Spleen (tissue), 11 donors: ENCODE measurements around the gene IL1F10. TPM values are rescaled to one million over a fixed set of nuclear protein-coding genes. Genes with fewer than 3 reads are reported as not detected.

ENCODE experiments used
- DNase-seq: peaks from one replicate; pipeline ENCODE4 v3.0.0-alpha.2; 2020
- H3K27ac ChIP-seq, 8 donors: fragments of 200-600 bp; sonication (generic) in 7 of 8; 1 replicate in 4 of 8; 2 replicates in 4 of 8; pipeline versions ENCODE4 v1.5.0 to v1.8.0; 2016 to 2021; ENCODE audit warnings: inconsistent platforms in 4 of 8, mild to moderate bottlenecking in 4 of 8, moderate library complexity in 1 of 8
- H3K27me3 ChIP-seq, 7 donors: fragments of 200-600 bp; sonication (generic) in 6 of 7; replicated peaks in 1 of 7; 1 replicate in 4 of 7; 2 replicates in 3 of 7; pipeline versions ENCODE4 v1.5.0 to v1.8.0; 2016 to 2021; ENCODE audit warnings: inconsistent platforms in 3 of 7, mild to moderate bottlenecking in 1 of 7
- H3K36me3 ChIP-seq, 6 donors: fragments of 200-600 bp; sonication (generic) in 5 of 6; 1 replicate in 4 of 6; 2 replicates in 2 of 6; pipeline versions ENCODE4 v1.5.0 to v1.8.0; 2016 to 2021; ENCODE audit warnings: inconsistent platforms in 2 of 6
- H3K4me1 ChIP-seq, 6 donors: fragments of 200-600 bp; sonication (generic) in 5 of 6; 1 replicate in 3 of 6; 2 replicates in 3 of 6; pipeline versions ENCODE4 v1.5.0 to v1.8.0; 2016 to 2021; ENCODE audit warnings: inconsistent platforms in 3 of 6
- H3K4me3 ChIP-seq, 8 donors: fragments of 200-600 bp; sonication (generic) in 7 of 8; 1 replicate in 4 of 8; 2 replicates in 4 of 8; pipeline versions ENCODE4 v1.5.0 to v1.8.0; 2016 to 2021; ENCODE audit warnings: inconsistent platforms in 4 of 8, mild to moderate bottlenecking in 4 of 8, moderate library complexity in 2 of 8
- H3K9me3 ChIP-seq, 8 donors: fragments of 200-600 bp; sonication (generic) in 7 of 8; 1 replicate in 4 of 8; 2 replicates in 4 of 8; pipeline versions ENCODE4 v1.5.0 to v1.8.0; 2016 to 2021; ENCODE audit warnings: inconsistent platforms in 4 of 8
- CTCF ChIP-seq, 11 experiments: fragments of 200-600 bp in 7 of 11; fragments of 450-650 bp in 4 of 11; sonication (generic) in 4 of 11; IDR thresholded peaks in 8 of 11; conservative IDR thresholded peaks in 3 of 11; 1 replicate in 7 of 11; 2 replicates in 4 of 11; pipeline versions ENCODE4 v1.4.0 to v1.8.0; 2016 to 2021; ENCODE audit warnings: antibody characterized with exemption in 11 of 11, inconsistent platforms in 4 of 11, mild to moderate bottlenecking in 1 of 11
- POLR2A ChIP-seq, 3 donors: fragments of 450-650 bp; IDR thresholded peaks; one replicate each; pipeline ENCODE4 v1.5.1; 2017; ENCODE audit warnings: antibody characterized with exemption in 3 of 3, mild to moderate bottlenecking in 1 of 3
- POLR2AphosphoS5 ChIP-seq, 3 donors: sonication (generic); formaldehyde crosslinking; IDR thresholded peaks; one replicate each; pipeline ENCODE4 v1.5.1; 2017; ENCODE audit warnings: antibody characterized with exemption in 3 of 3
- WGBS, 5 donors: extraction: QIAGEN DNeasy Blood & Tissue Kit in 3 of 5; methylation state at CpG; one replicate each; pipeline versions ENCODE4 v1.1.5 to v1.1.7; 2013 to 2018; 5-methylcytosine and 5-hydroxymethylcytosine counted together
- intact Hi-C: fragments of 100-400 bp; cut with DNase I; formaldehyde crosslinking; loops from one replicate; pipeline ENCODE4 v1.15.0; 2023; ENCODE audit warnings: low total_unique reads
- polyA plus RNA-seq, 3 donors: library from polyadenylated mRNA; stranded (reverse); fragments of 200-250 nt; gene quantifications; one replicate each; pipeline ENCODE4 v1.2.1, GENCODE V29; 2013
- total RNA-seq, 7 donors: library from RNA; depleted of rRNA in 3 of 7; stranded (reverse); fragments of >200 nt in 3 of 7; fragmentation: NEBNext Ultra II Directional in 4 of 7; extraction: Animal tissue kit (Norgen Biotek cat#: 25700) in 4 of 7; gene quantifications; one replicate each; pipeline versions ENCODE4 v1.1.0 to v1.2.1, GENCODE V29; 2016 to 2021
- donor health status: healthy with polysubstance abuse.
- donor health status: DM: no; HTN: no; CAD: no; lungs with moderate emphysema.
- donor health status: DM: no; HTN: no; CAD: no.
- donor health status: Bipolar disorder and iron deficiency.
- donor health status: healthy.
- donor health status: DM: no; HTN: no; CAD: no.
- donor health status: DM: yes; HTN: yes; CAD: no.

Gene IL1F10
- total and polyA plus RNA-seq, 10 donors, result not detected

GRCh38 chr2:113039719-113040118 is 28.1 kb upstream of the IL1F10 start:
- TF ChIP-seq POLR2AphosphoS5 (IDR thresholded peaks at IDR 0.05), result no peak
- 48 to 68% (median 55%) methylated on average over 5 of the region's 5 CpGs for WGBS, 5 donors

GRCh38 chr2:113041871-113042270 is 25.9 kb upstream of the IL1F10 start:
- Histone ChIP-seq H3K27me3 (peaks cover 0 to 6% (median 0%) of the 10 kb centered on the region in 7 donors), H3K27ac (no peak overlapping the region), H3K4me3 (no peak overlapping the region), H3K4me1 (no peaks in the 10 kb centered on the region), H3K36me3 (no peaks in the 10 kb centered on the region), H3K9me3 (no peaks in the 10 kb centered on the region)
- 64 to 74% (median 69%) methylated on average over 5 of the region's 5 CpGs for WGBS, 5 donors
- TF ChIP-seq POLR2A (IDR thresholded peaks at IDR 0.05) (no peak), POLR2AphosphoS5 (IDR thresholded peaks at IDR 0.05) (no peak), CTCF (IDR thresholded peaks at IDR 0.05 in 8 of 11, conservative IDR thresholded peaks at IDR 0.05 in 3 of 11) (no peak)
- no peak for DNase-seq
- intact Hi-C loops, result no loop called here

More at GRCh38 chr2:113039719-113040118, 28.1 kb upstream of the IL1F10 start:
- Histone ChIP-seq H3K9me3 (no peaks in the 10 kb centered on the region), H3K4me3 (no peak overlapping the region), H3K36me3 (no peaks in the 10 kb centered on the region), H3K27me3 (peaks cover 0 to 11% (median 0%) of the 10 kb centered on the region in 7 donors), H3K27ac (no peak overlapping the region), H3K4me1 (no peaks in the 10 kb centered on the region)
- DNase-seq, result no peak
- intact Hi-C loops, result no loop called here

GRCh38 chr2:113046465-113046864 is 21.3 kb upstream of the IL1F10 start:
- intact Hi-C loops, result no loop called here
- TF ChIP-seq POLR2A (IDR thresholded peaks at IDR 0.05), result no peak
- TF ChIP-seq POLR2AphosphoS5 (IDR thresholded peaks at IDR 0.05), result no peak
- no peak for TF ChIP-seq CTCF (IDR thresholded peaks at IDR 0.05 in 8 of 11, conservative IDR thresholded peaks at IDR 0.05 in 3 of 11)
- WGBS, 5 donors, result 87 to 94% (median 93%) methylated on average over 5 of the region's 5 CpGs

GRCh38 chr2:113050921-113051895 is 16.6 kb upstream of the IL1F10 start:
- intact Hi-C loops, result no loop called here

More at GRCh38 chr2:113046465-113046864, 21.3 kb upstream of the IL1F10 start:
- Histone ChIP-seq H3K36me3 (no peaks in the 10 kb centered on the region), H3K27me3 (peaks cover 0 to 15% (median 0%) of the 10 kb centered on the region in 7 donors), H3K4me1 (no peaks in the 10 kb centered on the region), H3K4me3 (no peak overlapping the region), H3K9me3 (peaks cover 0 to 15% (median 7%) of the 10 kb centered on the region in 8 donors), H3K27ac (no peak overlapping the region)
- no peak for DNase-seq

More at GRCh38 chr2:113050921-113051895, 16.6 kb upstream of the IL1F10 start:
- Histone ChIP-seq H3K4me1 (no peaks in the 10 kb centered on the region), H3K27ac (no peak overlapping the region), H3K4me3 (no peak overlapping the region), H3K9me3 (peaks cover 0 to 37% (median 26%) of the 10 kb centered on the region in 8 donors), H3K36me3 (no peaks in the 10 kb centered on the region), H3K27me3 (peaks cover 0 to 24% (median 0%) of the 10 kb centered on the region in 7 donors)
- WGBS, 5 donors, result 92 to 96% (median 93%) methylated on average over 25 to 38 of the region's 38 CpGs
- DNase-seq, result no peak
- TF ChIP-seq CTCF (IDR thresholded peaks at IDR 0.05 in 8 of 11, conservative IDR thresholded peaks at IDR 0.05 in 3 of 11) (no peak), POLR2AphosphoS5 (IDR thresholded peaks at IDR 0.05) (no peak), POLR2A (IDR thresholded peaks at IDR 0.05) (no peak)
